DOHH2 (cell line): ENCODE results near the gene SYT11.

ENCODE experiments used
- H3F3A ChIP-seq: fragments of 200-600 bp; sonication (generic), shearing (Covaris generic); 2 replicates; pipeline ENCODE4 v1.6.0; 2016; ENCODE audit warnings: antibody characterized with exemption, mild to moderate bottlenecking; ENCODE audit not compliant: control insufficient read depth, insufficient read depth
- H3K27ac ChIP-seq: fragments of 200-600 bp; sonication (generic); 2 replicates; pipeline ENCODE4 v1.5.1; 2014; ENCODE audit warnings: low read depth, mild to moderate bottlenecking, low read length, moderate library complexity
- H3K27me3 ChIP-seq: fragments of 200-600 bp; sonication (generic); 2 replicates; pipeline ENCODE4 v1.6.1; 2014; ENCODE audit warnings: mild to moderate bottlenecking, low read length, mixed read lengths; ENCODE audit not compliant: control insufficient read depth
- H3K36me3 ChIP-seq: fragments of 200-600 bp; sonication (generic); 2 replicates; pipeline ENCODE4 v1.6.1; 2014; ENCODE audit warnings: mild to moderate bottlenecking, low read length, moderate library complexity, mixed read lengths; ENCODE audit not compliant: control insufficient read depth
- H3K4me1 ChIP-seq: fragments of 200-600 bp; sonication (generic); 2 replicates; pipeline ENCODE4 v1.6.1; 2014; ENCODE audit warnings: mild to moderate bottlenecking, low read length, mixed read lengths; ENCODE audit not compliant: control insufficient read depth
- H3K4me2 ChIP-seq: fragments of 200-600 bp; sonication (generic); 2 replicates; pipeline ENCODE4 v1.6.0; 2014; ENCODE audit warnings: mild to moderate bottlenecking, low read length, moderate library complexity
- H3K4me3 ChIP-seq: fragments of 200-600 bp; sonication (generic); 2 replicates; pipeline ENCODE4 v1.5.1; 2014; ENCODE audit warnings: mild to moderate bottlenecking, low read length, mixed read lengths
- H3K79me2 ChIP-seq: fragments of 200-600 bp; sonication (generic); 2 replicates; pipeline ENCODE4 v1.6.1; 2014; ENCODE audit warnings: mild to moderate bottlenecking, low read length, mixed read lengths; ENCODE audit not compliant: control insufficient read depth
- H3K9me2 ChIP-seq: fragments of 200-600 bp; sonication (generic); replicated peaks from 2 replicates; pipeline ENCODE4 v1.6.1; 2014; ENCODE audit warnings: mild to moderate bottlenecking, low read length, mixed read lengths; ENCODE audit not compliant: control insufficient read depth
- H3K9me3 ChIP-seq: fragments of 200-600 bp; sonication (generic); 2 replicates; pipeline ENCODE4 v1.6.1; 2014; ENCODE audit warnings: antibody characterized with exemption, low read length, mixed read lengths; ENCODE audit not compliant: control insufficient read depth, insufficient read depth
- H4K20me1 ChIP-seq: fragments of 200-600 bp; sonication (generic); 2 replicates; pipeline ENCODE4 v1.6.0; 2014; ENCODE audit warnings: low read depth, mild to moderate bottlenecking, antibody characterized with exemption, low read length, moderate library complexity; ENCODE audit not compliant: control insufficient read depth, insufficient read depth
- CTCF ChIP-seq: fragments of 200-600 bp; sonication (generic); IDR thresholded peaks from one replicate; pipeline ENCODE4 v1.5.1; 2014; ENCODE audit warnings: antibody characterized with exemption, mild to moderate bottlenecking, low read depth, low read length; ENCODE audit not compliant: poor library complexity, severe bottlenecking
- EZH2phosphoT487 ChIP-seq: fragments of 200-600 bp; sonication (generic); IDR thresholded peaks from 2 replicates; pipeline ENCODE4 v1.6.1; 2017; ENCODE audit warnings: borderline replicate concordance, mild to moderate bottlenecking, antibody characterized with exemption, low read length, moderate library complexity, mixed read lengths

SYT11 gene

DNA sequence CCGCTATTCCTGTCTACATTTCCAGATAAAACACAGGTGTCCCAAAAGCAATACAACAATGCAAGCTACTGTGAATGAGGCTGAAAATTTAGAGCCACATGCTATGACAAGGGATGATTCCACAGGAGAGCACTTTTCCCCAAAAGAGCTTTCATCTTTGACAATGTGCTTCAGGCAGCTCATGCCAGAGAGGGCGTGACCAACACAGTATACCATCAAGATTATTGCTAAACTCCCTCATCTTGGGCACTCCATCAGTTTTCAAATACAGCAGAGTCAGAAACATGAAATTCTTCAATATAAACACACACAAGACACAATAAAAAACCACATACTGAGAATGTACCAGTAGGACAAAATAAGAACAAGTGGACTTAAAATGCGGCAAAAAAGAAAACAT lies 9.0 kb upstream of the SYT11 start:
- no peak overlapping the region for H3K27ac ChIP-seq
- no peaks in the 10 kb centered on the region for H3K27me3 ChIP-seq
- peaks cover 28% of the 10 kb centered on the region for H3K4me1 ChIP-seq
- peaks cover 6% of the 10 kb centered on the region for H4K20me1 ChIP-seq
- H3K9me3 ChIP-seq, result no peaks in the 10 kb centered on the region
- H3K36me3 ChIP-seq, result peaks cover 78% of the 10 kb centered on the region
- no peak overlapping the region for H3K4me3 ChIP-seq
- H3F3A ChIP-seq, result no peaks in the 10 kb centered on the region; the same call in 1 of the 2 replicates
- peak overlapping the region; percentile 30; the same call in 1 of the 2 replicates for H3K4me2 ChIP-seq
- TF ChIP-seq EZH2phosphoT487 (no peak), CTCF (no peak)
- no peaks in the 10 kb centered on the region for H3K9me2 ChIP-seq
- peaks cover 98% of the 10 kb centered on the region for H3K79me2 ChIP-seq

GRCh38 chr1:155856257-155856974 lies 3.0 kb upstream of the SYT11 start:
- Histone ChIP-seq H3K4me1 (peaks cover 52% of the 10 kb centered on the region), H3K36me3 (peaks cover 43% of the 10 kb centered on the region), H3K27me3 (no peaks in the 10 kb centered on the region), H3K27ac (peak overlapping the region; percentile 34), H3F3A (peaks cover 19% of the 10 kb centered on the region), H3K9me3 (no peaks in the 10 kb centered on the region), H3K9me2 (no peaks in the 10 kb centered on the region), H3K79me2 (peaks cover 84% of the 10 kb centered on the region), H3K4me2 (peak overlapping the region; percentile 98), H3K4me3 (peak overlapping the region; percentile 93), H4K20me1 (no peaks in the 10 kb centered on the region; the same call in 1 of the 2 replicates)
- no peak for TF ChIP-seq CTCF
- no peak for TF ChIP-seq EZH2phosphoT487

DNA sequence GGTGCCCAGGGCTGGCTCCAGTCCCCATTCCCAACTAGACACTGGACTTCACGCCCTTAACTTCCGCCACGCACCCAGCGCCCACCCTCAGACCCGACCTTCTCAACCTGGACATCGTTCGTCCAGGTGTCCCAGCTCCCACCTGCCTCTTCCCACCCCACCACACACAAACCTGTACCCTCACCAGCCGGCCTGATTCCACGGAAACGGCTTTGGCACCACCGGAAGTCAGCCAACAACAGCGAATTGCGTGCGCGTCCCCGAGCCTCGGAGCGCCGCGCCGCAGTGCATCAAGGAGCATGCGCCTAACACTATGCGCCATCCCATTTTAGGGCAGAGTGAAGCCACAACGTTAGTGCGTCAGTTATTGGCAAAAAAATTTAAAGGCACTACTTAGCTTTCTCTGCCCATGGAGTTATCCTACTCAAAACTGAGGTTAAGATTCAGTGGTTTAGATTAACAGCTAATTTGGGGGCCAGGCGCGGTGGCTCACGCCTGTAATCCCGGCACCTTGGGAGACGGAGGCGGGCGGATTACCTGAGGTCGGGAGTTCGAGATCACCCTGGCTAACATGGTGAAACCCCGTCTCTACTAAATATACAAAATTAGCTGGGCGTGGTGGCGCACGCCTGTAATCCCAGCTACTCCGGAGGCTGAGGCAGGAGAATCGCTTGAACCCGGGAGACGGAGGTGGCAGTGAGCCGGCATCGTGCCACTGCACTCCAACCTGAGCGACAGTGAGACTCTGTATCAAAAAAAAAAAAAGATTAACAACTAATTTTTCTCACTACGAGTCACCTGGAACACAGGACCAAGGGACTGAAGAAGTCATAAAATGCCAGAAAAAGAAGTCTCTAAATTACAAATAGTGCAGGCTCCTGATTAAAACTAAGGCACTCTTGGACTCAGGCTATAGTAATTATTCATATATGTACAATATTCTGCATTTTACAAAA lies 2.1 kb upstream of the SYT11 start, which contains the start of gene GON4L:
GON4L (minus strand) TSS at position 240 of the 956 bp plus-strand sequence. CDS start 3,434 bp downstream, outside the sequence.
- Histone ChIP-seq H3K27ac (peak within 1 kb of the TSS; percentile 34), H3K27me3 (no peaks in the 10 kb centered on the region), H4K20me1 (no peaks in the 10 kb centered on the region; the same call in 1 of the 2 replicates)

More for the DNA sequence above, 2.1 kb upstream of the SYT11 start, which contains the start of gene GON4L:
- Histone ChIP-seq H3K4me1 (peaks cover 53% of the 10 kb centered on the region), H3K4me3 (peak within 1 kb of the TSS; percentile 93), H3K79me2 (peaks cover 84% of the 10 kb centered on the region), H3K9me3 (no peaks in the 10 kb centered on the region), H3F3A (peaks cover 19% of the 10 kb centered on the region), H3K4me2 (peak within 1 kb of the TSS; percentile 98), H3K36me3 (peaks cover 36% of the 10 kb centered on the region), H3K9me2 (no peaks in the 10 kb centered on the region)
- no peak for TF ChIP-seq EZH2phosphoT487
- TF ChIP-seq CTCF, result no peak
